Hepatocyte (in vitro differentiated cells): Measurements from ENCODE around the gene PSMC5.

ENCODE experiments used
- EZH2 ChIP-seq: fragments of 200-600 bp; sonication (generic); IDR thresholded peaks from 2 replicates; pipeline ENCODE4 v1.6.1; 2016; ENCODE audit warnings: antibody characterized with exemption, mild to moderate bottlenecking, borderline replicate concordance
- TF ChIP-seq, protein P1 (sequence below): fragments of 200-600 bp; sonication (generic); IDR thresholded peaks from 2 replicates; pipeline ENCODE4 v1.5.1; 2016; ENCODE audit warnings: antibody characterized with exemption, mild to moderate bottlenecking; ENCODE audit not compliant: poor library complexity

DNA sequence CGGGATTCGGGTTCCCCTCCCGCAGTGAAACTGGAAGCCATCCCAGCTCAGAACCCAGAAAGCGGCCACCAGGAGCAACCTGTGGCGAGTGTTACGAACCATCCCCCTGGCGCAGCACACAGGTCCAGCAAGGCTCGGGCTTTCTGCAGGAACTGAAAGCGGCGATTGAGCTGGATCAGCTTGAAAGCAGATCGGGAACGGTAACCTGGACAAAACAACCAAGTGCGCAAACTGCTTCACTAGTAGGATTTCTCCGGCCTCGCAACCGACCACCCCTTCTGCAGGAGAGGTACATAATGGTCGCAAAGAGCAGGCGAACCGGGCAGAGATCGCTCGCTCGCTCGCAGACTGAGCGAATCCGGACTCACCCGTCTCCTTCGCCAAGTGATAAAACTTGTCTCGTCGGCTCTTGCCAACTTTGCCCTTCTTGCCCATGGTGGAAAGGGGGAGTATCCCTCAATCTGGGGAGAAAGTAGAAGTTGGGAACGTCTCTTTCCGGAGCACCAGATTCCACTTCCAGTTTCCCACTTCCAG is 696 bp upstream of the PSMC5 start:
- TF ChIP-seq, protein P1, sequence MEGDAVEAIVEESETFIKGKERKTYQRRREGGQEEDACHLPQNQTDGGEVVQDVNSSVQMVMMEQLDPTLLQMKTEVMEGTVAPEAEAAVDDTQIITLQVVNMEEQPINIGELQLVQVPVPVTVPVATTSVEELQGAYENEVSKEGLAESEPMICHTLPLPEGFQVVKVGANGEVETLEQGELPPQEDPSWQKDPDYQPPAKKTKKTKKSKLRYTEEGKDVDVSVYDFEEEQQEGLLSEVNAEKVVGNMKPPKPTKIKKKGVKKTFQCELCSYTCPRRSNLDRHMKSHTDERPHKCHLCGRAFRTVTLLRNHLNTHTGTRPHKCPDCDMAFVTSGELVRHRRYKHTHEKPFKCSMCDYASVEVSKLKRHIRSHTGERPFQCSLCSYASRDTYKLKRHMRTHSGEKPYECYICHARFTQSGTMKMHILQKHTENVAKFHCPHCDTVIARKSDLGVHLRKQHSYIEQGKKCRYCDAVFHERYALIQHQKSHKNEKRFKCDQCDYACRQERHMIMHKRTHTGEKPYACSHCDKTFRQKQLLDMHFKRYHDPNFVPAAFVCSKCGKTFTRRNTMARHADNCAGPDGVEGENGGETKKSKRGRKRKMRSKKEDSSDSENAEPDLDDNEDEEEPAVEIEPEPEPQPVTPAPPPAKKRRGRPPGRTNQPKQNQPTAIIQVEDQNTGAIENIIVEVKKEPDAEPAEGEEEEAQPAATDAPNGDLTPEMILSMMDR = no peak
- TF ChIP-seq EZH2 = no peak
